ENCODE results near the gene PADI2. TPM values are rescaled to one million over a fixed set of nuclear protein-coding genes. Genes with fewer than 3 reads are reported as not detected.

Gene PADI2
- total RNA-seq, 4 donors from 2014 or later: 2.4 to 12.2 (median 6.3) TPM

GRCh38 chr1:17046334-17046657 lies 73.0 kb downstream of the PADI2 start:
- Histone ChIP-seq H3K4me3 (no peak overlapping the region), H3K4me1 (peaks cover 0 to 35% (median 5%) of the 10 kb centered on the region in 4 donors), H3K9me3 (no peaks in the 10 kb centered on the region), H3K27ac (peak overlapping the region in 2 of 4 donors; percentile 50 to 57), H3K36me3 (peaks cover 0 to 44% (median 11%) of the 10 kb centered on the region in 3 donors), H3K27me3 (no peaks in the 10 kb centered on the region)
- WGBS, 2 donors: 52 to 61% methylated on average over 3 of the region's 3 CpGs
- DNase-seq (ENCODE audit: low spot score in 2 of 2): no peak
- TF ChIP-seq, protein P1, sequence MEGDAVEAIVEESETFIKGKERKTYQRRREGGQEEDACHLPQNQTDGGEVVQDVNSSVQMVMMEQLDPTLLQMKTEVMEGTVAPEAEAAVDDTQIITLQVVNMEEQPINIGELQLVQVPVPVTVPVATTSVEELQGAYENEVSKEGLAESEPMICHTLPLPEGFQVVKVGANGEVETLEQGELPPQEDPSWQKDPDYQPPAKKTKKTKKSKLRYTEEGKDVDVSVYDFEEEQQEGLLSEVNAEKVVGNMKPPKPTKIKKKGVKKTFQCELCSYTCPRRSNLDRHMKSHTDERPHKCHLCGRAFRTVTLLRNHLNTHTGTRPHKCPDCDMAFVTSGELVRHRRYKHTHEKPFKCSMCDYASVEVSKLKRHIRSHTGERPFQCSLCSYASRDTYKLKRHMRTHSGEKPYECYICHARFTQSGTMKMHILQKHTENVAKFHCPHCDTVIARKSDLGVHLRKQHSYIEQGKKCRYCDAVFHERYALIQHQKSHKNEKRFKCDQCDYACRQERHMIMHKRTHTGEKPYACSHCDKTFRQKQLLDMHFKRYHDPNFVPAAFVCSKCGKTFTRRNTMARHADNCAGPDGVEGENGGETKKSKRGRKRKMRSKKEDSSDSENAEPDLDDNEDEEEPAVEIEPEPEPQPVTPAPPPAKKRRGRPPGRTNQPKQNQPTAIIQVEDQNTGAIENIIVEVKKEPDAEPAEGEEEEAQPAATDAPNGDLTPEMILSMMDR (IDR thresholded peaks at IDR 0.05): no peak
- TF ChIP-seq EP300 (IDR thresholded peaks at IDR 0.05) (no peak), POLR2A (IDR thresholded peaks at IDR 0.05) (no peak)

DNA sequence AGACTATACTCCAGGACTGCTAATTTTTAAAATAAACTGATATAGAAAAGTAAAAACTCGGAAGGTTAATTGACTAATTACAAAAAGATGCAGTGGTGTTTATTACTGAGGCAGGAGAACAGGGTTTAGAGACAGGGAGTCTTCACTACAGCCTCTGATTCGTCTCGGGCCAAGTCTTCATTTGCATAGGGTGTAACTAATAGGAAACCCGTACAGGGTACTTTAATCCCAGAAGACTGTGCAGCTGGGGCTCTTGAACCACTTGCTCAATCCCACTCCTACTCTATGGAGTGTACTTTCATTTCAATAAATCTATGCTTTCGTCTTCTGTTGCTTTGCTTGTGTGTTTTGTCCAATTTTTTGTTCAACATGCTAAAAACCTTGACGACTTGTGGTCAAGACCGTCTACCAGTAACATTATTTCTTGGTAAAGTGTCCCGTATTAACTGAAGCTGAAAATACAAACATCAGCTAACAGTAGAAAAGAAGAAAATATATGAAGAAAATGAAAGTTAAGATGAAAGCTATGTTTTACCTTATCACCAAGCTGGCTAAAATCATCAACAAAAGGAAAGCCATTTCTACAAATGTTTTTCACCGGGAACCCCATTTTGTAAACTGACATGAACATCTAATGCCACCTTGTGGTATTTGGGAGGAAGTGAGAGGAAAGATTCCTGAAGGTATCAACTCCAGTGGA lies 73.5 kb downstream of the PADI2 start:
- no peaks in the 10 kb centered on the region for H3K27me3 ChIP-seq
- peak overlapping the region in 1 of 4 donors; percentile 25 for H3K4me3 ChIP-seq
- WGBS, 2 donors: 23 to 24% methylated on average over 9 of the region's 9 CpGs
- TF ChIP-seq POLR2A (IDR thresholded peaks at IDR 0.05) (no peak), EP300 (IDR thresholded peaks at IDR 0.05) (peak; percentile 15 to 38)
- TF ChIP-seq, protein P1 (IDR thresholded peaks at IDR 0.05): peak; percentile 70 to 85 (median 79)
- H3K4me1 ChIP-seq: peaks cover 0 to 31% (median 5%) of the 10 kb centered on the region in 4 donors
- peak overlapping the region in 2 of 4 donors; percentile 57 to 58 for H3K27ac ChIP-seq
- H3K9me3 ChIP-seq: no peaks in the 10 kb centered on the region
- no peak for DNase-seq (ENCODE audit: low spot score in 2 of 2)
- H3K36me3 ChIP-seq: peaks cover 0 to 49% (median 11%) of the 10 kb centered on the region in 3 donors

DNA sequence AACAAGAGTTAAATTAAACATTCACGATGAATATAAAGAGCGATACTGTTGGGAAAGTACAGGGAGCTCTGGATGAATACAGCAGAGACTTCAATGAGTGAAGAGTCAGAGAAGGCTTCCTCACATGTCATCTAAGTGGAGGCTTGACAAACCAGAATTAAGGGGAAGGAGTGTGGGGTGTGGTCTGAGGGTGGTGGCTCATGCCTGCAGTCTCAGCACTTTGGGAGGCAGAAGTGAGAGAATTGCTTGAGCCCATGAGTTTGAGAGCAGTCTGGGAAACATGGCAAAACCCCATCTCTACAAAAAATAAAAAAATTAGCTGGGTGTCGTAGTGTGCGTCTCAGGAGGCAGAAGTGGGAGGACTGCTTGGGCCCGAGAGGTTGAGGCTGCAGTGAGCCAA lies 74.1 kb downstream of the PADI2 start:
- peak overlapping the region in 2 of 4 donors; percentile 57 to 58 for H3K27ac ChIP-seq
- no peak overlapping the region for H3K4me3 ChIP-seq
- H3K9me3 ChIP-seq: no peaks in the 10 kb centered on the region
- H3K36me3 ChIP-seq: peaks cover 0 to 52% (median 11%) of the 10 kb centered on the region in 3 donors
- DNase-seq (ENCODE audit: low spot score in 2 of 2): no peak
- TF ChIP-seq, protein P1 (IDR thresholded peaks at IDR 0.05): no peak
- TF ChIP-seq EP300 (IDR thresholded peaks at IDR 0.05): peak in 1 of 2 donors; percentile 28
- TF ChIP-seq POLR2A (IDR thresholded peaks at IDR 0.05): no peak
- no peaks in the 10 kb centered on the region for H3K27me3 ChIP-seq
- peaks cover 0 to 31% (median 5%) of the 10 kb centered on the region in 4 donors for H3K4me1 ChIP-seq
- 41 to 47% methylated on average over 5 of the region's 5 CpGs for WGBS, 2 donors

- TF ChIP-seq EP300 (IDR thresholded peaks at IDR 0.05): no peak
- TF ChIP-seq, protein P1 (IDR thresholded peaks at IDR 0.05): no peak
- no peak for TF ChIP-seq POLR2A (IDR thresholded peaks at IDR 0.05)
- no peaks in the 10 kb centered on the region for H3K27me3 ChIP-seq
- H3K4me1 ChIP-seq: peaks cover 0 to 31% (median 5%) of the 10 kb centered on the region in 4 donors
- WGBS, 2 donors: 59 to 71% methylated on average over 5 of the region's 5 CpGs
- H3K9me3 ChIP-seq: no peaks in the 10 kb centered on the region
- no peak overlapping the region for H3K4me3 ChIP-seq
- H3K36me3 ChIP-seq: peaks cover 0 to 50% (median 11%) of the 10 kb centered on the region in 3 donors
- H3K27ac ChIP-seq: peak overlapping the region in 1 of 4 donors; percentile 12
- DNase-seq (ENCODE audit: low spot score in 2 of 2): no peak
Observed at GRCh38 chr1:17043676-17044075, 75.6 kb downstream of the PADI2 start.

DNA sequence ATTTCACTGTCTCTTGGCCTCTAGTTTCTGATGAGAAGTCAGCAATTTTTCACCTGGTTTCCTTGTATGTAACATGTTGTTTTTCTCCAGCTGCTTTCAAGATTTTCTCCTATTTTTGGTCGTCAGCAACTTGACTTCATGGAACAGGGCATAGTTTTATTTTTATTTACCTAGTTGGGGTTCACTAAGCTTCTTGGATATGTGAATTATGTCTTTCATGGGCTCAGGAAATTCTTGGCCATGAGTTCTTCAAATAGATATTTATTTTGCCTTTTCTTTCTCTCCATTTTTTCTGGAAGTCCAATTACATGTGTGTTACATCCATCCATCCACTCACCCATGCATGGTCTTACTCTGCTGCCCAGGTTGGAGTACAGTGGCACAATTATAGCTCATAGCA lies 79.1 kb downstream of the PADI2 start:
- H3K9me3 ChIP-seq: no peaks in the 10 kb centered on the region
- H3K27me3 ChIP-seq: no peaks in the 10 kb centered on the region
- peaks cover 0 to 8% (median 1%) of the 10 kb centered on the region in 4 donors for H3K4me1 ChIP-seq
- TF ChIP-seq, protein P1 (IDR thresholded peaks at IDR 0.05): no peak
- TF ChIP-seq EP300 (IDR thresholded peaks at IDR 0.05) (no peak), POLR2A (IDR thresholded peaks at IDR 0.05) (no peak)
- no peak for DNase-seq (ENCODE audit: low spot score in 2 of 2)
- peaks cover 0 to 67% (median 11%) of the 10 kb centered on the region in 3 donors for H3K36me3 ChIP-seq
- H3K4me3 ChIP-seq: no peak overlapping the region
- 70 to 78% methylated on average over 1 of the region's 1 CpG for WGBS, 2 donors
- H3K27ac ChIP-seq: no peak overlapping the region

All from tibial nerve (tissue), 4 donors.